ENCODE results near the gene TLN1.

Gene TLN1

GRCh38 chr9:35681341-35682002 is 50.5 kb downstream of the TLN1 start:
- no peak for DNase-seq (ENCODE audit: low read depth)
- no peak overlapping the region for H3K4me3 ChIP-seq (ENCODE audit: control insufficient read depth, low read depth, low read length)
- no peak for TF ChIP-seq CTCF (conservative IDR thresholded peaks at IDR 0.05; ENCODE audit: control insufficient read depth, insufficient read depth, low read depth, low read length)

GRCh38 chr9:35680331-35681105 is 51.5 kb downstream of the TLN1 start:
- H3K4me3 ChIP-seq (ENCODE audit: control insufficient read depth, low read depth, low read length), result no peak overlapping the region
- TF ChIP-seq CTCF (conservative IDR thresholded peaks at IDR 0.05; ENCODE audit: control insufficient read depth, insufficient read depth, low read depth, low read length), result no peak
- no peak for DNase-seq (ENCODE audit: low read depth)

- no peak for TF ChIP-seq CTCF (conservative IDR thresholded peaks at IDR 0.05; ENCODE audit: control insufficient read depth, insufficient read depth, low read depth, low read length)
- DNase-seq (ENCODE audit: low read depth), result no peak
- no peak overlapping the region for H3K4me3 ChIP-seq (ENCODE audit: control insufficient read depth, low read depth, low read length)
Observed at GRCh38 chr9:35679766-35680330, 52.1 kb downstream of the TLN1 start.

GRCh38 chr9:35679091-35679490 is 52.9 kb downstream of the TLN1 start:
- no peak for DNase-seq (ENCODE audit: low read depth)
- no peak overlapping the region for H3K4me3 ChIP-seq (ENCODE audit: control insufficient read depth, low read depth, low read length)
- no peak for TF ChIP-seq CTCF (conservative IDR thresholded peaks at IDR 0.05; ENCODE audit: control insufficient read depth, insufficient read depth, low read depth, low read length)

GRCh38 chr9:35675732-35676392 is 56.1 kb downstream of the TLN1 start:
- no peak for DNase-seq (ENCODE audit: low read depth)
- no peak for TF ChIP-seq CTCF (conservative IDR thresholded peaks at IDR 0.05; ENCODE audit: control insufficient read depth, insufficient read depth, low read depth, low read length)
- peak overlapping the region; percentile 43 for H3K4me3 ChIP-seq (ENCODE audit: control insufficient read depth, low read depth, low read length)

GRCh38 chr9:35675204-35675603 is 56.8 kb downstream of the TLN1 start:
- no peak for TF ChIP-seq CTCF (conservative IDR thresholded peaks at IDR 0.05; ENCODE audit: control insufficient read depth, insufficient read depth, low read depth, low read length)
- no peak for DNase-seq (ENCODE audit: low read depth)
- peak overlapping the region; percentile 43 for H3K4me3 ChIP-seq (ENCODE audit: control insufficient read depth, low read depth, low read length)
